GM19043 (cell line): ENCODE measurements around the gene ARL13B.
"Not testable (repeated sequence)": the region's sequence is repeated elsewhere in the genome, so short reads cannot be mapped to it uniquely, and the experiment has no call there.

Experiments used
- ATAC-seq: cut with Tn5 transposase; IDR thresholded peaks from one replicate; pipeline ENCODE4 v1.9.1; 2021; ENCODE audit warnings: low read depth; ENCODE audit not compliant: unreplicated experiment

Gene ARL13B

DNA sequence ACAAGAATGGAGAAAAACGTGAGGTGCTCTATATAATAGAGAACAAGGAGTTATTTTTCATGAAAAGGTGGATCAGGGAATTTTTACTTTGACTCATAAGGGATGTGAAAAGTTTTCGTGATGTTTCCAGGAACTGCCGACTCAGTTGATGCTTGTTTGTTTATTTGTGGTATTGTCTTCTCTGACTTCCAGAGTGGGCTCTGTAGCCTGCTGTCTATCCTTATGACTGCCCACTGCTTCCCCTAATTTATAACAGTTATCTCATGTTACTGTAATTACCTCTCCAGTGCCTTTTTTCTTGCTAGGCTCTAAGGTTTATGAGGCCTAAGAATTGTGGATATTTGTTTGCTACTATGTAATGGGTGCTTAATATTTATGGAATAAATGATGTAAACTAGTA is 12.3 kb downstream of the ARL13B start:
- ATAC-seq, result no peak

DNA sequence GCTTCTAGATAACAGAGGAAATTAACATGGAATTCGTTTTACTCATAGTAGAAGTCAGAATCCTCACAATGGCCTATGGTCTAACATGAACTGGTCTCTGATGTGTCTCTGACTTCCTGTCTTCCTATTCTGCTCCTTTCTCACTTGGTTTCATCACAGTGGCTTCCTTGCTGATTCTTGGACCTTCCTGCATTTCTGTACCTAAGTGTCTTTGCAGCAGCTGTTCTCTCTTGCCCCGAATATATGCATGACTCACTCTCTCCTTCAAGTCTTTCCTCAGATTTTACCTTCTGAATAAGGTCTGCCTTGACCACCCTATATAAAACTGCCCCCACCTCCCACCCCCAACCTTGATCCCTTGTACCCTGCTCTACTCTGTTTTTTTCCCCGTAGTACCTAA is 14.1 kb downstream of the ARL13B start:
- ATAC-seq, result no peak

DNA sequence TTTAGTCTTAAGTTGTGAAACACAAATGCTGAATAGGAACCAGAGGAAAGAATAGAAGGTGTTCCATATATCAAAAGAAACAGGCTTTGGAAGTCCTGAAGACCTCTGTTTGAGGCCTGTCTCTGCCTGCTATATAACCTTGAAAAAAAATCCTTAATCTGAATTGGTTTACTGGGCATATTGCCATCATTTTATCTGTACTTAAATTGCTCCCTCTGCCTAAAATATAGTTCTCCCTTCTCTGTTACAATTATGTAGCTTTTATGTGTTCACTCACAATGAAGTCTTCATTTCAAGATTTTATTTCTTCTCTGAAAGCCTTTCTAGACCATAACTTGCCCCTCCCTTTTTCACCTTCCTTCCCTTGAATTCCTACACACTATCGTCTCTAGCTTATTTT is 21.2 kb downstream of the ARL13B start:
- no peak for ATAC-seq

DNA sequence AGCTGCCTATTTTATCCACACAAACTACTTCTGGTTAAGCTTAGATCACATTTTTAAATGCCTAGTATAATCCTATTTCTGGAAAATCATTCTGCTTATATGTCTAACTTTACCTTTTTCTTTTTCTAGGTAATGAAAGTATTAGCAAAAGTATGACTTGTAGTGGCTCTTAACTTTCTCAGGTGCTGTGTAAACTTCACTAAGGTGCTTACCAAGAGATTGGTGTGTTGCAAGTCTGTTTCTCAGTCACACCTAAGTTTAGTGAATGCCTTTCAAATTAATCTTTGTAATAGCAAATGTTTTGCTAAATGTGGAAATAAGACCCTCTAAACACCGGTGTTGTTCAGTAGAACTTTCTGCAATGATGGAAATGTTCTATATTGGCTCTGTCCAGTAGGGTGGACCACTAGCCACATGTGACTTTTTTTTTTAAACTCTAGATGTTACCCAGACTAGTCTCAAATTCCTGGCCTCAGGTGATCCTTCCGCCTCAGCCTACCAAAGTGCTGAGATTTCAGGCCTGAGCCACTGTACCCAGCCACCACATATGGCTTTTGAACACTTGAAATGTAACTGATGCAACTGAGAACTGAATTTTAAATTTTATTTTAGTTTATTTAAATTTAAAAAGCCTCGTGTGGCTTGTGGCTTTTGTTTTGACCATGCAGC is 22.0 kb downstream of the ARL13B start:
- ATAC-seq, result no peak

DNA sequence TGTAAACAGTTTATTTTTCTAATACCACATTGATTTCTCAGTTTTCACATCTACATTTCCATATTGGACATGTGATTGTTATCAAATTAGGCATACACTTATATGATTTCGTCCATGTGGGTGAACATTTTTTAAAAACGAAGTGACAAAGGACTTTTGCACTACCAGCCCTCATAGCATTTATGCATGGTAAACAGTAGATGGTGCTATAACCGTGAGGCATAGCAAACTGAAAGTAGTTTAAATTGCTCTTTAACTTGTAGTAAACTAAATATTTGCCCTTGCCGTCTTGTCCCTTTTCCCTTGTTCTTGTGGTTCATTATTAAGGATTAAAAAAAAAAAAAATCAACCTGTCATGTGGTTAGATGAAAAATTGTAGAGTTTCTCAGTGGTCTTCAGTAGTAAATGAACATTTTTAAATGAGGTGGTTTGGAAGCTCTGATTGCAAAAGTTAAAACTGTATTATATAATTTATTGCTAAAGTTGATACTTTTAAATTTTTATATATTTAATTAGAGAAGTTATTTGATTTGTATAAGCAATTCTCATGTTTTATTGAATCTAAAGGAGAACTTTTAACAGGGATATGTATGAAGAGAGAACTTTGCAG is 24.5 kb downstream of the ARL13B start:
- peak; percentile 96 for ATAC-seq

DNA sequence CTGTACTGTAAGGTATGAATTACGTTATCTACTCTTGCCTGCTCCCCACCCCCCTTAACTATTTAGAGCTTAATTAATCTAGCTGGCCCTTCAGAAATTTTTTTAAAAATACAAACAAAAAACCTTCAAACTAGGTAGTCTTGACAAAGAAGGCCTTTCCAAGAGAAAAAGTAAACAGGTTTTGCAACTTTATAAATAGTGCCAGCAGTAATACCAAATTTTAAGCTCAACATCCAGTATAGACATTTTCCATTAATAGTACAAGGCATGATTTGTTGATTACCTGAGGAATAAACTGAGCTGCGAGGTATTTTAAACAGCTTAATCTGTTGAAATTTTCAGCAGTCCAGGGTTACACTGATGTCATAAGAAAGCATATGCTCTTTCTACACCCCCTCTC is 28.3 kb downstream of the ARL13B start:
- ATAC-seq, result no peak

DNA sequence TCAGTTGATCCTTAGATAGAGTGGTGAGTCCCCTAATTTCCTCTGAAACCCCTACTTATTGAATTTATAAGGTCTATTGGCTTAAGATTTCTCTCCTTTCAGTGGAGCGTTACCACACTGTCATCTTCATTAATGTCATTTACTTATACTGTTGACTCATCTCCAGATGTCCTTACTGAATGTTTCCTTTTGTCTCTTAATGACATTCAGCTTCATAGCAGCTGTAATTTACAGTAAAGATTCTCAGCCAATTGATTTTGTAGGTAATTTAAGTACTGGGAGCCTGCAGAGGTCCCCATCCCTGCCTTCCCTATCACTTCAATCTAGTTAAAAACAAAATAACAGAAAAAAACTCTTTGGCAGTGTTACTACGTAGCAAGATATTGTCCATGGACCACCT is 29.7 kb downstream of the ARL13B start:
- no peak for ATAC-seq

DNA sequence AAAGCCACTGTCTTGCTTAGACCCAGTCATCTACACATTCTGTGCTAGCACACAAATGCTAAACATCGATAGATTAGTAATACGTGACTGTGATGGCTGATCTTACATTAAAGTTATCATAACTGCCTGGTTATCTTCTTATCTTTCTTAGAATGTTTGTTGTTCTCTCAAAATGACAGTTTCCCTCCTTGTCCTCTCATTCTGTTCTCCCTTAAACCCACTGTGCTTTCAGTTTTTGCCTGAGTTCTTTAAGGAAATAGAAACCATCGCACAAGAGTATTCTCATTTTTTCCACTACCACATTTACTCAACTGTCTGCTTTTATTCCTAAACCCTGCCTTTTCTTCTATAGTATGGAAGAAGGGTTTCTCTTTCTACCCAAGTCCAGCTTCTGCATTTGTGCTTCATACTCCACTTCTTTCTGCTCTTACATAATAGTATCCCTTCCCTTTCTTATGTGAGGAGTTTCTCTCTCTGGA is 31.3 kb downstream of the ARL13B start:
- ATAC-seq, result no peak

DNA sequence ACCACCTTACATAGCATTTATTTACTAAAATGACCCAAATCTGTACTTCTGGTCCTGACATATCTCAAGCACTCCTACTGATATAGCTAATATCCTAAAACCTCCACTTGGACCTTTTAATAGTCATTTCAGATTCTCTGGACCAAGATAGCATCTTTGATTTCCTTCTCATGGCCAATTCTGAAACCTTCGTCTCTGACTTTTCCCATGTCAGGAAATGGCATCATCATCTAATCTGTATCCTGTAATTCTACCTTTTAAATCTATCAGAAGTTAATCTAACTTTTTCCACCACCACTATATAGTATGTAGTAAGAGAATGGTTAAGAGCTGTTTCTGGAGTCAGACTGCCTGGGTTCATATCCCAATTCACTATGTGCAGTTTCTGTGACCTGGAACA is 32.2 kb downstream of the ARL13B start:
- no peak for ATAC-seq

DNA sequence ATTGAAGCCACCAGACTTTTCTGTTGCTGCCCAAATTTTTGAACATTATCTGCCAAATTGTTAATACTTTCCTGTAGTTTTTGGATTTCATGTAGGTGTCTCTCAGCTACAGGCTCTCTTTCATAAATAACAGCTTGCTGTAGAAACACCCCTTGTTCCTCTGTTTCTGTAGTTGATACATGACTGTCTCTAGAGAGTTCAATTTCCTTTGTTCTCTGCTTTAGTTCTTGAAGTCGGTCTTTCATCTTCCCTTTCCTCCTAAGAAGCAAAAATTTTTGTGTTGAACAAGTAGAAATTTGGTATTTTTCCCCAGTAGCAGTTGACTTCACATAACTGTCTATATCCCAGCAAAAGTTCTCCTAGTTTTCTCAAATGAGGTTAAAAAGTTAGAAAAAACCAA is 35.1 kb downstream of the ARL13B start:
- ATAC-seq, result no peak

DNA sequence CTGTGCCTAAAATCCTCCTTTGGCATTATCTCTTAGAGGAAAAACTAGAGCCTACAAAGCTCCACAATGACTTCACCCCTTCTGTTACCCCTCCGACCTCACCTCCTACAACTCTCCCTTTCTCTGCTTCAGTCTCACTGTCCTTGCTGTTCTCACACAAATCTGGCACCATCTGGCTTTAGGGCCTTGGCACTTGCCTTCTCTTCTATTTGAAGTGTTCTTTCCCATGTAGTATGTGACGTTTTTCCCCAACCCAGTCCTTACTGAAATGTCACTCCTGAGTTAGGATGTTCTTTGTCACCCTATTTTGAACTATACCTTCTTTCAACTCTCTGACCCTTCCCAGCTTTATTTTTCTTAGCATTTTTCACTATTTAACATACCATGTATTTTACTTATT is 39.7 kb downstream of the ARL13B start:
- ATAC-seq, result no peak

DNA sequence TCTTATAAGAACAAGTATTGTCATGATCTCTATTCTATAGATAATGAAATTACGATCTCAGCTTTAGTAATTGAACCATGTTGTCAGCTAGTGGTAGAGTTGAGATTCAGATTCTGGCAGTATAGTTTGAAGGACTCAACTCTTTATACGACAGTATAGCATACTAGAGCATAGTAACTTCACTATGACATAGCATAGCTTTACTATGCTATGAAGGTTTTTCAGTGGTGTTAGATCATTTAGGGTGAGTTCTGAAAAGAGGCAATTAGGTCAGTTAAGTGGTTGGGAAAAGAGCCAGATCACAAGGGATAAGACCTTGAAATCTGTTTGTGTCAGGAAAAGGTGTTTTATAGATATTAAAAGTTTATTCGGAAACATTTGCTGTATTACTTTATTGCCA is 40.3 kb downstream of the ARL13B start:
- ATAC-seq, result no peak

DNA sequence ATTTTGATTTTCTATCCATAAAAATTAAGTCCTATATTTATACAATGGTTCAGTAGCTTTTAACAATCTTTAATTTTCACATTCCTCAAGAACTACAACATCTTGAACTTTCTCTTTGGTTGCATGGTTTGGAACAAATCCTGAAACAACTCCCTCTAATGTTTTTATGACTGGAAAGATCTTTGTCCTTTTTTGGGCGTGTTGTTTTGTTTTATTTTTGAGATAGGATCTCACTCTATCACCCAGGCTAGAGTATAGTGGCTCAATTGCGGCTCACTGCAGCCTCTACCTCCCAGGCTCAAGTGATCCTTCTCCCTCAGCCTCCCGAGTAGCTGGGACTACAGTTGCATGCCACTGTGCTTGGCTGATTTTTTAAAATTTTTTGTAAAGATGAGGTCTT is 44.4 kb downstream of the ARL13B start:
- ATAC-seq, result no peak

DNA sequence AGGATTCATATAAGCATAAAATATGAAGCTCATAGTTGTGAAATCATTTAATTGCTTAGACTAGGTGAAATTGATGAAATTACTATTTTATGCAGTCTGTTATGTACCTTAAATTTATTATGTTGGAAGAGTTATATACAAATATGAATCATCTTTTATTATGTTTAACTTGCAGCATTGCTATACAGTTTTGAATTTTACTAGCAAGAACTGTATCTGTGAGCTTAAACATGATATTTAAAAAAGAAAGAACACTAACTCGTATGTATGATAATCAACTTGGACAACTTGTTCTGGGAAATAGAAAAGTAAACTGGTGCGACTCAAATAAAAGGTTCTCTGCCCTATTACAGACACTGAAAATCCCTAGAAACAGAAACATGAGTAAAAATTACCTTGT is 46.7 kb downstream of the ARL13B start:
- no peak for ATAC-seq

DNA sequence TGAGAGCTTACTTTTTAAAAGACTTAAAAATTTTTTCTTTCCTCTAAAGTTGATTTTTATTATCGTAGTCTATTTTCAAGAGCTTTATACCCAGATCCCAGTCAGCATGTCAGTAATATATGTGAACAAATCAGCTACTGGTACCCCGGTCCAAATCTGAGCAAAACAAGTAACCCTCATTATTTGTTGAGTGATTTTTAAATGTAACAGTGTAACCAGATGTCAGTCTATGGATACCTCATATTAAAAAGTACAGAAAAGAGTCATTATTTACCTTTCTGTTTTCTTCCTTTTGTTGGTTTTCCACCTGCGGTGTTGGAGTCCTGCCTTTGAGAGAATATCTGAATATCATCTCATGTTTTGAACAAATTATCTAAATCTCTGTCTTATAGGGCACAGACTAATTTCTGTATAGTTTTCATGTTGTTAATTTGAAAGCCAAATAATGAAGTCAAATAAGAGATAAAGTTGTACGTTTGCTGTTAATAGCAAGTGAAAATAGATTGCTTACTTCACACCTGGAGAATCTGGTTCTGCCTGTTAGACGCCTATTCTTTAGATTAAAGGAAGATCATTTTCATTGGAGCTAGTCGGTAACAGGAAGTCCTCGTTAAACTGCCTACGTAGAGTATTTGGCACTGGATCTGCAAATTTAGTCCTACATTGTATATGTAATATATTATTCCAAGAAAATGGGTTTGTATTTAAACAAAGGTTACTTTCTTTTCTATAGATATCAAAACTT is 48.3 kb downstream of the ARL13B start, which contains the start of gene STX19:
Gene STX19 (minus strand): TSS at position 505 of the 745 bp plus-strand sequence. CDS start 13,328 bp downstream, outside the sequence.
- no peak for ATAC-seq

DNA sequence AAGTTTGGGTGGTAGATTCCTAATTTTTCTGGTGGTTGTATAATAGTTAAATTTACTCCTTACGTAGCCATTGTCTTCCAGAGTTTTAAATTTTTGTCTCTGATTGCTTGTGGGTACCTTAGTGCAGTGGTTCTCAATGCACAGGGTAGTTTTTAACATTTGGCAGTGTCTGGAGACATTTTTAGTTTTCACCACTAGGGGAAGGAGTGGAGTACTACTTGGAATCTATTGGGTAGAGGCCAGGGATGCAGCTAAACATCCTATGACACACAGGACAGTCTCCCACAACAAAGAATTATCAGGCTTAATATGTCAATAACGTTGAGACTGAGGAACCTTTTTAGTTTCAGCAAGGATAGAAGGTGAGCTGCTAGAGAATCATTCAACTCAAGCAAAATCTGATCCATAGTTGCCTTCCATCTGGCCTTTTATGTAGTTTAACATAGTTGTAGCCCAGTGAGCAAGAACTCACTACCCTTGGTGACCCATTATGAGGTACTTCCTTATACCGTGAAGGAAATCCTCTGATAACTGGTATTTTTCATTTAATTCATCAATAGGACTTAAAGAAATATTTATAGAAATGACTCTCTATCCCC is 57.1 kb downstream of the ARL13B start:
- ATAC-seq, result peak; percentile 71

DNA sequence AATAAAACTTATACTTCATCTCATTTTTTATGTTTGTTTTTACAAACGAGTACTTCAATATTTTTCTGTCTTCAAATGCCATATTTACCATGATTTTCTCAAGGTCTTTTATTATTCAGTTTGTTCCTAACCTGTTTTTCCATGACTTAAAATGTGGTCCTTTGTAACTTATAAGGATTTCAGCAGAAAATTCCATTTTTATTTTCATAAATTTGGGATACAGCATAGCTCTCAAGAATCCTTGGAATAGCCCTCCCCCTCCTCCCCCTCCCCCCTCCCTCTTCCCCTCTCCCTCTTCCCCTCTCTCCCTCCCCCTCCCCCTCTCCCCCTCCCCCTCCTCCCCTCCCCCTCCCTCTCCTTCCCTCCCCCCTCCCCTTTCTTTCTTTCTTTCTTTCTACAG is 63.3 kb downstream of the ARL13B start:
- ATAC-seq, result no peak

DNA sequence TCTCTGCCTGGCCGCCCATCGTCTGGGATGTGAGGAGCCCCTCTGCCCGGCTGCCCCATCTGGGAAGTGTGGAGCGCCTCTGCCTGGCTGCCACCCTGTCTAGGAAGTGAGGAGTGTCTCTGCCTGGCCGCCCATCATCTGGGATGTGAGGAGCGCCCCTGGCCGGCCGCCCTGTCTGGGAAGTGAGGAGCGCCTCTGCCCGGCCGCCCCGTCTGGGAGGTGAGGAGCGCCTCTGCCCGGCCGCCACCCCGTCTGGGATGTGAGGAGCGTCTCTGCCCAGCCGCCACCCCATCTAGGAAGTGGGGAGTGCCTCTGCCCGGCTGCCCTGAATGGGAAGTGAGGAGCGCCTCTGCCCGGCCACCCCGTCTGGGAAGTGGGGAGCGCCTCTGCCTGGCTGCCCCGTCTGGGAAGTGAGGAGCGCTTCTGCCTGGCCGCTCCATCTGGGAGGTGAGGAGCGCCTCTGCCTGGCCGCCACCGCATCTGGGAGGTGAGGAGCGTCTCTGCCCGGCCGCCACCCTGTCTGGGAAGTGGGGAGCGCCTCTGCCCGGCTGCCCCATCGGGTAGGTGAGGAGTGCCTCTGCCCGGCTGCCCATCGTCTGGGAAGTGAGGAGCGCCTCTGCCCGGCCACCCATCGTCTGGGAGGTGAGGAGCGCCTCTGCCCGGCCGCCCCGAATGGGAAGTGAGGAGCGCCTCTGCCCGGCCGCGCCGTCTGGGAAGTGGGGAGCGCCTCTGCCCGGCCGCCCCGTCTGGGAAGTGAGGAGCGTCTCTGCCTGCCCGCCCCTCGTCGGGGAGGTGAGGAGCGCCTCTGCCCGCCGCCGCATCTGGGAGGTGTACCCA is 64.4 kb downstream of the ARL13B start:
- not testable (repeated sequence) for ATAC-seq

DNA sequence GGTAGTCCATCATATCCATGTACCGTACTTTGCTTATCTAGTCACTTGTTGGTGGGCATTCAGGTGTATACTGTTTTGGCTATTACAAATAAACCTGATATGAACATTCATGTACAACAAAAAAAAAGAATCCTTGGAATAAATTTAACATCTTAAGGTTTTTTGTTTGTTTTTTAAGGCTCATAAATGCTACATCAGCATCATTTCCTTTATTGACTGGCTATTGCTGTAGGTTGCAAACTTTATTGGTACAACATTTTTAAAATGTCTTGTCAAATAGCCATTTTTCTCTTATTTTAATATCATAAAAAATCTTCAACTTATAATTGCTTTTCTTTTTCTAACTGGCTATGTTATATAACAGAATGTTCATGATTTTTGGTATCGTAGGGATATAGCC is 66.6 kb downstream of the ARL13B start:
- no peak for ATAC-seq

DNA sequence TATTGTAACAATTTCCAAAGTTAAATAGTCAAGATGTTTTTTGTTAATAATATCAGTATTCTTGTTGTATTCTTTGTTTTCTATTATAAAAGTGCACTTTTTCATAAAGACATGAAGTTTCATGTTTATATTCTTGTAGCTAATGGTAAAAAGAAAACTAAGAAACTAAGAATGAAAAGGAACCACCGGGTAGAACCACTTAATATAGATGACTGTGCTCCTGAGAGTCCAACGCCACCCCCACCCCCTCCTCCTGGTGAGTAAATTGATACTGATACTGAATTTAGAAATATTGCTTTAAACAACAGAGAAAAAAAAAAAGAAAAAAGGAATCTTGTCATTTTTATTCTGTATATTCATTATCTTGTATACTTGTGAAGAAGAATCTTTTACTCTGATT is 69.3 kb downstream of the ARL13B start:
- no peak for ATAC-seq
